ENCODE measurements around the gene ZNF646. TPM values are rescaled to one million over a fixed set of nuclear protein-coding genes. Genes with fewer than 3 reads are reported as not detected.

ZNF646 gene
- polyA plus RNA-seq, 6 donors from 2014 or later, result 3.6 to 13.5 (median 6.1) TPM

DNA sequence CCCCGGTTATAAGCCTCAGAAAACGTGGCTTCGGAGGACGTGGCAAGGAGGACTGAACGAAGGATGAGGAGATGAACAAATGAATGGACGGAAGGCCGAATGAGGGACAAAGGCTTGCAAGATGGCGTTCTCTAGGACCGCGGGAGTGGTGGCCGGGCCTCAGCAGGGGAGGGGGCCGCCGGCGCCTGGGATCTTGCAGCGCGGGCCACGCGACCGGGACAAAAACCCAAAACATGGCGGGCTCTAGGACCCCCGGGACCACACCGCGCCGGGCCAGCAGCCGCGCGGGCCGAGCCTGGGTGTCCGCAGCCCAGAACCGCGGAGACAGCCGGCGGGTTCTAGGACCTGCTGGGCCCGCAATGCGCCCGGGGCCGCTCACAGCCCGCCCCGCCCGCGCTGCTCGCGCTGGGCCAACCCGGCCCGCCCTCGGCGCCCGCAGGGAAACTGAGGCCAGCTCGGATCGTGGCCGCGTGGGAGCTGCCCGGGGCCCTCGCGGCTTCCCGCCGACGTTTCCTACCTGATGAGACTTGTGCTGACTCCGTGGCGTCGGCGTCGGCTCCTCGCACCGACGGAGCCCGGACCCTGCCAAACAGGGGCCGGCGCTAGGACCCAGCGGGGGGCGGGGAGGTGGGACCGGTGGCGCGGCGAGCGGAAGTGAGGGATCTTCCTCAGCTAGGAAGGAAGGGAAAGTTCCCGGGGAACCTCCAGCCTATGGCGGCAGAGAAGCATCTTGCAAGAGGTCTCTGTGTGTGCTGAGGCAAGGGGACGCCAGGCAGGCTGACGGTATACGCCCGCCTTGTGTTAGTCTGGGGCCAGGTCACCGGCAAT is 866 bp upstream of the ZNF646 start:
- DNase-seq (peak; percentile 78), ATAC-seq (ENCODE audit: low read depth in 2 of 2) (peak; percentile 51)
- H3K36me3 Mint-ChIP-seq, result peaks cover 0 to 8% of the 10 kb centered on the region in 2 donors
- no peaks in the 10 kb centered on the region for H3K9me3 Mint-ChIP-seq
- peaks cover 25 to 53% (median 50%) of the 10 kb centered on the region in 3 donors for H3K4me1 Mint-ChIP-seq
- H3K27me3 Mint-ChIP-seq, result no peaks in the 10 kb centered on the region
- peak overlapping the region; percentile 90 to 99 (median 97) for H3K4me3 Mint-ChIP-seq
- H3K27ac Mint-ChIP-seq, result peak overlapping the region; percentile 96 to 99 (median 98)

GRCh38 chr16:31074814-31075183 is 577 bp downstream of the ZNF646 start:
- ATAC-seq (ENCODE audit: low read depth in 2 of 2) (no peak), DNase-seq (no peak)
- Mint-ChIP-seq H3K27me3 (no peaks in the 10 kb centered on the region), H3K4me1 (peaks cover 20 to 64% (median 45%) of the 10 kb centered on the region in 3 donors), H3K4me3 (peak overlapping the region; percentile 90 to 99 (median 96)), H3K27ac (peak overlapping the region; percentile 96 to 99 (median 98)), H3K9me3 (no peaks in the 10 kb centered on the region), H3K36me3 (peaks cover 0 to 10% of the 10 kb centered on the region in 2 donors)

- H3K4me3 Mint-ChIP-seq, result peak overlapping the region in 5 of 8 donors; percentile 5 to 90 (median 40)
- H3K4me1 Mint-ChIP-seq, result peaks cover 20 to 65% (median 49%) of the 10 kb centered on the region in 3 donors
- H3K27ac Mint-ChIP-seq, result peak overlapping the region in 3 of 6 donors; percentile 47 to 78 (median 58)
- DNase-seq (no peak), ATAC-seq (ENCODE audit: low read depth in 2 of 2) (no peak)
- H3K36me3 Mint-ChIP-seq, result peaks cover 0 to 10% of the 10 kb centered on the region in 2 donors
- no peaks in the 10 kb centered on the region for H3K9me3 Mint-ChIP-seq
- H3K27me3 Mint-ChIP-seq, result no peaks in the 10 kb centered on the region
These were observed 2.1 kb downstream of the ZNF646 start for GRCh38 chr16:31076319-31076718.

- peak overlapping the region in 1 of 6 donors; percentile 47 for H3K27ac Mint-ChIP-seq
- peaks cover 0 to 10% of the 10 kb centered on the region in 2 donors for H3K36me3 Mint-ChIP-seq
- peak overlapping the region in 2 of 8 donors; percentile 3 to 27 for H3K4me3 Mint-ChIP-seq
These were observed 2.8 kb downstream of the ZNF646 start for GRCh38 chr16:31077024-31077423.

GRCh38 chr16:31077592-31078396 is 3.6 kb downstream of the ZNF646 start:
- peaks cover 15 to 59% (median 43%) of the 10 kb centered on the region in 3 donors for H3K4me1 Mint-ChIP-seq
- DNase-seq (no peak), ATAC-seq (ENCODE audit: low read depth in 2 of 2) (no peak)
- peaks cover 0 to 10% of the 10 kb centered on the region in 2 donors for H3K36me3 Mint-ChIP-seq
- no peaks in the 10 kb centered on the region for H3K27me3 Mint-ChIP-seq
- no peaks in the 10 kb centered on the region for H3K9me3 Mint-ChIP-seq
- peak overlapping the region in 2 of 6 donors; percentile 47 to 87 for H3K27ac Mint-ChIP-seq
- peak overlapping the region in 1 of 8 donors; percentile 27 for H3K4me3 Mint-ChIP-seq

More at GRCh38 chr16:31077024-31077423, 2.8 kb downstream of the ZNF646 start:
- Mint-ChIP-seq H3K27me3 (no peaks in the 10 kb centered on the region), H3K4me1 (peaks cover 18 to 62% (median 48%) of the 10 kb centered on the region in 3 donors), H3K9me3 (no peaks in the 10 kb centered on the region)
- DNase-seq, result no peak
- no peak for ATAC-seq (ENCODE audit: low read depth in 2 of 2)

DNA sequence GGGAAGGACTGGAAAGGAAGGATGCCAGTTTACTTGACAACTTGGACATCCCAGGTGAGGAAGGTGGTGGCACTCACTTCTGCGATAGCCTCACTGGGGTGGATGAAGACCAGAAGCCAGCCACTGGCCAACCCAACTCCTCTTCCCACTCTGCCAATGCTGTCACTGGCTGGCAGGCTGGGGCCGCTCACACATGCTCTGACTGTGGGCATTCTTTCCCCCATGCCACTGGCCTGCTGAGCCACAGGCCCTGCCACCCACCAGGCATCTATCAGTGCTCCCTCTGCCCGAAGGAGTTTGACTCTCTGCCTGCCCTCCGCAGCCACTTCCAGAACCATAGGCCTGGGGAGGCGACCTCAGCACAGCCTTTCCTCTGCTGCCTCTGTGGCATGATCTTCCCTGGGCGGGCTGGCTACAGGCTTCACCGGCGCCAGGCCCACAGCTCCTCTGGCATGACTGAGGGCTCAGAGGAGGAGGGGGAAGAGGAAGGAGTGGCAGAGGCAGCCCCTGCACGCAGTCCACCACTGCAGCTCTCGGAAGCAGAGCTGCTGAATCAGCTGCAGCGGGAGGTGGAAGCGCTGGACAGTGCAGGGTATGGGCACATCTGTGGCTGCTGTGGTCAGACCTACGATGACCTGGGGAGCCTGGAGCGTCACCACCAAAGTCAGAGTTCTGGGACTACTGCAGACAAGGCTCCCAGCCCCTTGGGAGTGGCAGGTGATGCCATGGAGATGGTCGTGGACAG is 4.5 kb downstream of the ZNF646 start:
- Mint-ChIP-seq H3K27me3 (no peaks in the 10 kb centered on the region), H3K4me3 (no peak overlapping the region), H3K36me3 (peaks cover 0 to 10% of the 10 kb centered on the region in 2 donors), H3K9me3 (no peaks in the 10 kb centered on the region), H3K4me1 (peaks cover 14 to 56% (median 41%) of the 10 kb centered on the region in 3 donors), H3K27ac (peak overlapping the region in 1 of 6 donors; percentile 87)
- no peak for DNase-seq
- no peak for ATAC-seq (ENCODE audit: low read depth in 2 of 2)

DNA sequence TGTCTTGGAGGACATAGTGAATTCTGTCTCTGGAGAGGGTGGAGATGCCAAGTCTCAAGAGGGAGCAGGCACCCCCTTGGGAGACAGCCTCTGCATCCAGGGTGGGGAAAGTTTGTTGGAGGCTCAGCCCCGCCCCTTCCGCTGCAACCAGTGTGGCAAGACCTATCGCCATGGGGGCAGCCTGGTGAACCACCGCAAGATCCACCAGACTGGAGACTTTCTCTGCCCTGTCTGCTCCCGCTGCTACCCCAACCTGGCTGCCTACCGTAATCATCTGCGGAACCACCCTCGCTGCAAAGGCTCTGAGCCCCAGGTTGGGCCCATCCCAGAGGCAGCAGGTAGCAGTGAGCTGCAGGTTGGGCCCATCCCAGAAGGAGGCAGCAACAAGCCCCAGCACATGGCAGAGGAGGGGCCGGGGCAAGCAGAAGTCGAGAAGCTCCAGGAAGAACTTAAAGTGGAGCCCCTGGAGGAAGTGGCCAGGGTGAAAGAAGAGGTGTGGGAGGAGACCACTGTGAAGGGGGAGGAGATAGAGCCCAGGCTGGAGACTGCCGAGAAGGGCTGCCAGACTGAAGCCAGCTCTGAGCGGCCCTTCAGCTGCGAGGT is 5.2 kb downstream of the ZNF646 start:
- Mint-ChIP-seq H3K9me3 (no peaks in the 10 kb centered on the region), H3K27me3 (no peaks in the 10 kb centered on the region), H3K36me3 (peaks cover 0 to 10% of the 10 kb centered on the region in 2 donors), H3K27ac (peak overlapping the region in 1 of 6 donors; percentile 32), H3K4me1 (peaks cover 13 to 54% (median 41%) of the 10 kb centered on the region in 3 donors), H3K4me3 (no peak overlapping the region)
- no peak for ATAC-seq (ENCODE audit: low read depth in 2 of 2)
- DNase-seq, result no peak

DNA sequence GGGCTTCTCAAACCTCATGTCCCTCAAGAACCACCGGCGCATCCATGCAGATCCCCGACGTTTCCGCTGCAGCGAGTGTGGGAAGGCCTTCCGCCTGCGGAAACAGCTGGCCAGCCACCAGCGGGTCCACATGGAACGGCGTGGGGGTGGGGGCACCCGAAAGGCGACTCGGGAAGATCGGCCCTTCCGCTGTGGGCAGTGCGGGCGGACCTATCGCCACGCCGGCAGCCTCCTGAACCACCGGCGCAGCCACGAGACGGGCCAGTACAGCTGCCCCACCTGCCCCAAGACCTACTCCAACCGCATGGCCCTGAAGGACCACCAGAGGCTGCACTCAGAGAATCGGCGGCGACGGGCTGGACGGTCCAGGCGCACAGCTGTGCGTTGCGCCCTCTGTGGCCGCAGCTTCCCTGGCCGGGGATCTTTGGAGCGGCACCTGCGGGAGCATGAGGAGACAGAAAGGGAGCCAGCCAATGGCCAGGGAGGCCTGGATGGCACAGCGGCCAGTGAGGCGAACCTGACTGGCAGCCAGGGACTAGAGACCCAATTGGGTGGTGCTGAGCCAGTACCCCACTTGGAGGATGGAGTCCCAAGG is 5.9 kb downstream of the ZNF646 start:
- H3K27ac Mint-ChIP-seq, result peak overlapping the region in 4 of 6 donors; percentile 32 to 63 (median 58)
- no peaks in the 10 kb centered on the region for H3K27me3 Mint-ChIP-seq
- ATAC-seq (ENCODE audit: low read depth in 2 of 2) (no peak), DNase-seq (no peak)
- H3K4me1 Mint-ChIP-seq, result peaks cover 6 to 47% (median 34%) of the 10 kb centered on the region in 3 donors
- H3K9me3 Mint-ChIP-seq, result no peaks in the 10 kb centered on the region
- peaks cover 0 to 10% of the 10 kb centered on the region in 2 donors for H3K36me3 Mint-ChIP-seq
- H3K4me3 Mint-ChIP-seq, result no peak overlapping the region

GRCh38 chr16:31080756-31081419 is 6.7 kb downstream of the ZNF646 start:
- Mint-ChIP-seq H3K27ac (peak overlapping the region in 1 of 6 donors; percentile 63), H3K4me1 (peaks cover 5 to 39% (median 28%) of the 10 kb centered on the region in 3 donors)
- no peak for DNase-seq

DNA sequence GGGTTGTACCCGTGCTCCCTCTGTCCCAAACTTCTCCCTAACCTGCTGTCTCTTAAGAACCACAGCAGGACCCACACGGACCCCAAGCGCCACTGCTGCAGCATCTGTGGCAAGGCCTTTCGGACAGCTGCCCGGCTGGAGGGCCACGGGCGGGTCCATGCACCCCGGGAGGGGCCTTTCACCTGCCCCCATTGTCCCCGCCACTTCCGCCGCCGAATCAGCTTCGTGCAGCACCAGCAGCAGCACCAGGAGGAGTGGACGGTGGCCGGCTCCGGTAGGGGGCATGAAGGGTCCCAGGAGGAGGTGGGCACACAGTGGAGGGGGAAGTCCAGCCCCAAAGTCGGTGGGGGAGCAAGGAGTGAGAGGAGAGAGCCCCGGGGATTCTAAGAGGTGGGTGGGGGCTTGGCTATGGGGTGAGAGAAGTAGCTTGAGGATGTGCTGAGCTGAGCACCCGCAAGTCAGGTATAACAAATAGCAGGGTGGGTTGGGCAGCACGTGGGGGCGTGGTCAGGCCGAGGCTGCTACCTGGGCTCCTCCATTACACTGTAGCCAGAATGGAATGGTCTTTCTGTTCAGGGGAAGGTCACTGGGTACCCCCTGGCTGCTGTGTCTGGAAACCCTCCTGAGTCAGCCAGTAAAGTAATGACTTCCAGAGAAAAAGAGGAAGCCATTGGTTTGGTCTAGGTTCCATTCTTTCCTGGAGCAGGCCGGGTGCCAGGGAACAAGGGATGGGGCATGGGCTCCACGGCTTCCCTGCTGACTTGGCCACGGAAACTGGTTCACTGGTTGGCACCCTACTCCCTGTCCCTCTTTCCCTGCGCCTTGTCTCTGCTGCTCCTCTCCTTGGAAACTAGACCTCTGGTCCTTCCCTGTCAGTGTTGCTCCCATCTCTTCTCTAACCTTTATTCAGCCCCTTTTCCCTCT is 7.5 kb downstream of the ZNF646 start:
- Mint-ChIP-seq H3K4me1 (peaks cover 9 to 37% (median 22%) of the 10 kb centered on the region in 3 donors), H3K9me3 (no peaks in the 10 kb centered on the region), H3K27ac (peak overlapping the region in 1 of 6 donors; percentile 45), H3K36me3 (peaks cover 0 to 10% of the 10 kb centered on the region in 2 donors), H3K4me3 (peak overlapping the region in 1 of 8 donors; percentile 42), H3K27me3 (no peaks in the 10 kb centered on the region)
- no peak for ATAC-seq (ENCODE audit: low read depth in 2 of 2)
- DNase-seq, result no peak

More at GRCh38 chr16:31080756-31081419, 6.7 kb downstream of the ZNF646 start:
- ATAC-seq (ENCODE audit: low read depth in 2 of 2), result no peak
- Mint-ChIP-seq H3K36me3 (peaks cover 0 to 10% of the 10 kb centered on the region in 2 donors), H3K27me3 (no peaks in the 10 kb centered on the region), H3K9me3 (no peaks in the 10 kb centered on the region), H3K4me3 (peak overlapping the region in 2 of 8 donors; percentile 35 to 47)
